Stimulated activated CD4-positive, alpha-beta T cell treated with anti-CD3 and anti-CD28 coated beads, Interleukin-4, amount 100 ng/mL, for 48 hours (primary cell): Measurements from ENCODE around the gene DUSP3.
A peak's percentile ranks its signal among the peaks of the same experiment; 100 is the strongest.

Experiments
- DNase-seq, 2 donors: peaks; one replicate each; pipeline ENCODE4 v3.0.0-alpha.2; 2020; ENCODE audit warnings: low read depth in 2 of 2

Gene DUSP3

DNA sequence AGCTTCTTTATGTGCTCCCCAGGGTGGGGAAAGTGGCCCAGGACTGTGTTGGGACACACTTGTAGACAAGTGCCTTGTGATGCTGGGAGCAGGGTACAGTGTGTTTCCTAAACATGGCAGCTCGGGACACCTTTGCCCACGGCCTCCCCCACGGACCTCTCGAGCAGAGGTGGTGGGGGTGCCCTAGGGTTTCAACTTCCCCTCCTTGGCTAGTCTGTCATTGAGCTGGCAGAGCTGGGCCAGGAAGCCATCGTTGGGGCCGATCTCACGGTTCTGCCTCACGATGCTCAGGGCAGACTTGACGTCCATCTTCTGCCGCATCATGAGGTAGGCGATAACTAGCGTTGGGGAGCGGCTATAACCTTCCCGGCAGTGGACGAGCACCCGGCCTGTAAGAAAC lies 9.4 kb downstream of the DUSP3 start:
- no peak for DNase-seq

DNA sequence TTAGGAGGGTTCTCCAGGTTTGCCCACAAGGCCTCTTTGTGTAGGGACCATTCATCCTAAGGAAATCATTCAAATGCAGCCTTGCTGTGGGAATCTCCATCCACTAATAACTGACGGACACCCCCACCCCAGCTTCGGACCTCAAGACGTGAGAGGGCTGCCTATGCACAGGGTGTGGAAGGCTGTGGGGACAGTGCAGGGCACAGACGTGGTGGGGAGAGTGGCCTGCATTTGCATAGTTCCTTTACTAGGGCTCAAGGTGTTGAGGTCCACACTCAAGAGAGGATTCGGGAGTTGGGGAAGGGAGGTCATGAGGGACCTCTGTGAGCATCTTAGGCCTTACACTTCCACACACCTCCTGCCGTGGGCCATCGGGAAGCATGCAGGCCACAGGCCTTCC lies 9.8 kb downstream of the DUSP3 start:
- no peak for DNase-seq

DNA sequence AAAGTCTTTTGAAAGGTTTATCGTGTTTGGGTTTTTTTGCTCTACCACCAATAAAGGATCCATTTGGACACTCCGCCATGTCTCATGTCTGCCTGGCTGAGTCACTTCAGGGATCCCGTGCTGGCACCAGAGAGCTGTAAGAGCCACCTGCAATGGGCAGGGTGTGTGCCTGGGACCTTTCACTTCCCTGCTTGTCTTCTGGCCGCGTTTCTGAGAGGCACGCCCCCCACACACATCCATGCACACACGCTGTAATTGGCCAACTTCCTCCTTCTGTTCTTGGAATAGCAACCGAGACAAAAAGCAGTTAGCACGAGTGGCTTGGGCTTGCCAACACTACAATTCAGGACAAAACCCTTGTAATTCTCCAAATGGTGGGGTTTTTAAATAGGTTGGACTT lies 10.4 kb downstream of the DUSP3 start:
- no peak for DNase-seq

DNA sequence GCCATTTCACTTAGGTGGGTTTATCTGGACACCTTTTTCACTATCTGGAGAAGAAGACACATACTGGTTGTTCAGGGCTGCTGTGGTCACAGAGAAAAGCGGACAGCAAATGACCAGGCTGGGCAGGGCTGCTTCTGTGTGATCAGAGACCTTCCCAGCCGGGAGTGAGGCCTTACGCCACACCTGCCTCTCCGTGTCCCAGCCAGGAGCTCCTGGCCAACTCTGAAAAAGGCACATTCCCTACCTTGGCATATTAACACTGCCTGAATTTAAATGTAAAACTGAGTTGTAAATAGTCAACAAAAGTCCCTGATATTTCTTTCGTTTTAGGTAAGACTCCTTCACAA lies 11.1 kb downstream of the DUSP3 start:
- DNase-seq = no peak

DNA sequence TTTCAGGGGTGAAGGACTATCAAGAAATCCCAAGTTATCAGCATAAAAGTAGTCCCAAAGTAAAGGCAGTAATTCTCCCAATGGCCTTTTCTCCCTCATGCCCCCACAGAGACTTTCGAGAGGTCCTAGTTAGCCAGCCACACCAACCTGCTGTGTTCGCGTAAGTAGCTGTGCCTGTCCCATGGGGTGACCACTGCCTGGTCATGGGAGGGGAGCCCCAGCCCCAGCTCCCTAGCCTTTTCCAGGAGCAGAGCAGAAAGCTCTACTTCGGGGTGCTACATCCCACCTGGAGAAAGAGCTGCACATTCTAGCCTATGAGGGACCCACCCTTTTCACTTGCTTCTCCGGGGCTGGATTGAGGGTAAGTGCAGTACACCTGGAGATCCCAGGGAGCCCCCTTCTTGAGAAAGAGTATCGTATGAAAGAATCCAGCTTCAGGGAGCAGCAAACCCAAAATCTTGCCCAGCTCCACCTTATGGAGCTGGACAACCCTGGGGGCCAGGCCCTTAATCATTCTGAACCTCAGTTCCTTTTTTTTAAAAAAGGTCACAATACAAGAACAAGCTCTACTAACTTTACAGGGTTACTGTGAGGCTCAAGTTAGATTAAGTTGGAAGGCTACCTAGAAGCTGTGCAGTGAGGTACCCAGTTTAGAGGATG lies 11.6 kb downstream of the DUSP3 start:
- DNase-seq = no peak

DNA sequence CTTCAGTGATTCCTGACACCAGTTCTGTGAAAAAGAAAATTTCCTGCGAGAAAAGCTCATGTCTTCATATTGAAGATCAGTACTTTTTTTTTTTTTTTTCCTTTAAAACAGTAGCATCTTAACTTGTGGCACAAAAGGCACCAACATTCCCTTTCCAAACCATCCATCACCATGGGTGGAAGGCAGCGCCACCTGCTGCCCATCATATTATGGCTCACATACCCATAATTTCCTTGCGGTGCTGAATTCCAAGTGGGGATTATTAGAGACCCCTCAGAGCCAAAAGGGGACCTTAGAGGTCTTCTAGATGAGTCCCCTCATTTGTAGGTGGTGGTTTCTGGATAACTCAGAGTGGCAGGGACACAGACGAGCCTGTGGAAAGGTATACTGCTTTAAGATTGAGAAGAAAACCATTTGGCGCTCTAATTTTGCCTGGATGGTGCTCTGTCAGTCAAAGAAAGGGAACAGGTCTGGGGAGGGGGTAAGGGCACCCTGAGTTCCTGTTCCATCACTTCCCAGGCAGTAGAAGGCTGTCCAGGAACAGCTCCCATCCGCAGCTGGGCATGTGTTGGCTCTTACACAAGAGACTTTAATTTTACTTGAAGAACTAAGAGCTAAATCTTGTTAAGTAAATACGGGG lies 12.2 kb downstream of the DUSP3 start:
- peak; percentile 31 to 36 for DNase-seq

DNA sequence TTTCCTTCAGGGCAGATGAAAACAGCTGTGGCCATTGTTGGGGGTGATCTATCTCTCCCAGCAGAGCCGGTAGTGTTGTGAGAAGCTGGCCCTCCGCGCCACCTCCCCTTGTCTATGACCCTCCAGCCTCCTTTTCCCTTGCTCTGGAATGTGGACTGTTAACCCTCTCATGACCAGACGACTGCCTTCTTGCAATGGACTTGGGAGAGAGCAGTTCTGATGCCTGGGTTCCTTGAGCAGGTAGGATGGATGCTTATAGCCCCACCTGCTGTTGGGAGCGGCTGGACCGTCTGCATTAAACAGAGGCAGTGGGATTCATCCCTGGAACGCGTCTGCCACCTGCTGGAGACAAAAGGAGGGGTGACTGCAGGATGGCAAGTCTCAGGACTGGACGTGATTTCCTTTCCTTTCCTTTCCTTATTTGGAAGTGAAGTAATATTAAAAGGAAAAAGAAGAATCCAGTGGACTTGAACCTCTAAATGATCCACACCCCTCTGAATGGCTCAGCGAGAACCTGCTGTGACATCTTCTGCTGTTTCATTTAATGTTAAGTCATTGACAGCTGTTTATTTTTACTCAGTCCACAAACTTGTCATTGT lies 18.4 kb downstream of the DUSP3 start:
- DNase-seq = peak; percentile 88 to 93

DNA sequence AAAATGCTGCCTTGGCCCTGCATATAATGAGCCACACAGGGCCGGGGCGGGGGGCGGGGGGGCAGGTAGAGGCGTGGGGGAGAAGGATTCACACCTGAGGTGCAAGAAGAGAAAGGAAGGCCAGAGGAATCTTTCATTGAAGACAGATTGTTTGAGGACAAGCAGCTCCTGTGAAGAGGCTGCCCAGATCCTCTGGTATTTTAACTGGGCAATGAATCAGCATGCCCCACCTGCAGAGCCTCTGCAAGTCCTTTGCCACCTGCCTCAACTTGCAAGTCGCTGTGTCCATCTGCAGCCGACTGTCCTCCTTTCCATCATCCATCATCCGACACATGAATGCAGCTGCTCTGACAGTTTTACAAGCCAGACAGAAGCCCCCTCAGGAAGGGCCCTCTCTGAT lies 18.9 kb downstream of the DUSP3 start:
- DNase-seq = no peak

DNA sequence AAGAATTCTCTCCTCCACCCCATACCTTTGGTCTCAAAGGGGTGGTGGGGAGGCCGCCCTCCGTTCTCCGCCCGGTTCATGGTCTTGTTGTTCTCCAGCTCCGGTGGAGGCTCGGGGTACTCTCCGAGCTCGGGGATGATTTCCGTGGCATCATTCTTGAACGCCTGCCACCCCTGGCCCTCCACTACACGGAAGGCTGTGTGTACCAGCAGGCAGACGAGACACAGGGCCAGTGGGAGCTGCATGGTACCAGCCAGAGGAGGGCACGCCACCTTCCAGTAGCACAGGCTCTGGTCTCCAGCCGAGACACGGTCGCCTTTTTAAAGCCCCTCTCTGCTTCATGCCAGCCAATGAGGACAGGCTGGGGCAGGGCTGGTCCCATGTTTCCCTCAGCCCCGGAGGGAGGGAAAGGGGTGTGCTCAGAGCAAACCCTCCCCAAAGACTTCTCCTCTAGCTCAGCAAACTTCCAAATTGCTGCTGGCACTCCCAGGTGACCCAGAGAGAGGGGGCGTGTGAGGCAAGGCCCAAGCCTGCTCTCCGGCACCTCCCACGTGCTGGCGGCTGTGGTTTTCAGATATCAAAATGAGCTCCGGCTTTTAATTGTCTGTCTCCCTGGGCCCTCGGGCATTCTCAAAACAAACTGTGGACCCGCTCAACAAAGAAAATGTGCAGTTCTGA lies 20.1 kb downstream of the DUSP3 start, which contains the start of gene SOST:
TSS of gene SOST (minus strand) at position 295 of the 678 bp plus-strand sequence. CDS start at position 245, 50 bp downstream.
- DNase-seq = no peak

DNA sequence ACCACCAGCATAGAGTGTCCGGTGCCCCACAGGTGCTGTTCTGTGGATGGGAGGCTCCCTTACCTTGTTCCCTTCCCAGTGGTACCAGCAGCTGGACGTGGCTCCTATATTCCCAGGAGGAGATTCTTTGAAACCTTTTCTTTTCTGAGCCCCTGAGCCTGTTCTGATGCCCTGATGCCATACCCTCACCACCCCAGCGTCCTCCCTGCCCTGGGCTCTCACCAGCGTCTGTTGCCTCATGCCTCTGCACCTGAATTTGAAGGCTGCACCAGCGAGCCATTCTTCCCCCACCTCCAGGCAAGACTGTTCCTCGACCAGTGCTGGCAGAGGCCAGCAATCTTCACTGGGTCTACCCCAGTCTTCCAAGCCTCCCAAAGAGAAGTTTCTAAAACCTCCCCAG lies 20.7 kb downstream of the DUSP3 start:
- DNase-seq = no peak

DNA sequence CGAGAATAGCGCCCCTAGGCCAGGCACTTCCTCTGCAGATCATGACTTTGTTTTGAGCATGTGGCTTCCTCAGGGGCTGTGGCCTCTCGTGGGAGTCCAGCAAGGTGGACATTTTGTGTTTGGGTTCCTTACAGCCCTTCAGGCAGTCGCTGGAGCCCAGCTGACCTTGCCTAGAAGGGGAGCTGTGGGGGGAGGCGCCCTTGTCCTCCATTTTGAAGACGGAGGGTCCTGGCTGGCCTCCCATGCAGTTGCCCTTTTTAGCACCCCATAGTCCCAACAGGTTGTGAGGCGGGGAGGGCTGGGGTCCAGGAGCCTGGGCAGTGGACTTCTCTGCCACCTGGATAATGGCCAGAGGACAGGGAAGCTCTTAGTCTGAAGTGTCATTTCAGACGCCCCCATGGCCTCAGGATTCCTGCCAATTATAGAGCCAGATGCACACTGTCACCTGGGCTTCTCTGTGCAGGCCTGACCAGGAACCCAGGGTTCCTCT lies 21.6 kb downstream of the DUSP3 start:
- DNase-seq = no peak

DNA sequence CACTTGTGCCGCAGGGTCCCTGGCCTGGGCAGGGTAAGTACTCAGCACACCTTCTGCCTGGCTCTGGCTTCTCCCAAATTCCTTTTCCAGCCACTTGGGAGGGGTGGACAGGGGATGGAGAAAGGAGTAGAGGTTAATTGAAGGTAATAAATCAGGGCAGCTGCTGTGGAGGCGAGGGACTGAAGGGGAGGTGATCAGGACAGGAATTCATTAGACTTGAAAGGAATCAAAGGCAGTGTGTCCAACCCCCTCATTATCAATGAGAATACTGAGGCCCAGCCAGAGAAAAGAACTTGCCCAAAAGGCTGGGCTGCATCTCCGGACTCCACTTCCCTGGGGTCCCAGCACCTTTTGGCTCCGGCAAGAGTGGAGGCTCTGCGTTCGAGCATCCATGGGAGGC lies 22.6 kb downstream of the DUSP3 start:
- no peak for DNase-seq

DNA sequence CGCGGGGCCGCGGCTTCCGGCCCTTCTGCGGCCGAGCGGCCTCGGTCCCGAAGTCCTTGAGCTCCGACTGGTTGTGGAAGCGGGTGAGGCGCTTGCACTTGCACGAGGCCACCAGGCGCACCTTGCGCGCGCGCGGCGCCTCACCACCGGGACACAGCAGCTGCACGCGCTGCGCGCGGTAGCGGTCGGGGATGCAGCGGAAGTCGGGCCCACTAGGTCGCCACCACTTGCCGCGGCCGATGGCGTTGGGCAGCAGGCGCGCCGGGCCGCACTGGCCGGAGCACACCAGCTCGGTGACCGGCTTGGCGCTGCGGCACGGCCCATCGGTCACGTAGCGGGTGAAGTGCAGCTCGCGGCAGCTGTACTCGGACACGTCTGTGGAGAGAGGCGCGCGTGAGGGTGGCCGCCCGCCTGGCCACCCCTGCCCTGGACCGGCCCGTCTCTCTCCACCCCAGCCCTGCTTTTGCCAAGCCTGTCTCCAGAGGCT lies 23.3 kb downstream of the DUSP3 start:
- peak in 1 of 2 donors; percentile 20 for DNase-seq

DNA sequence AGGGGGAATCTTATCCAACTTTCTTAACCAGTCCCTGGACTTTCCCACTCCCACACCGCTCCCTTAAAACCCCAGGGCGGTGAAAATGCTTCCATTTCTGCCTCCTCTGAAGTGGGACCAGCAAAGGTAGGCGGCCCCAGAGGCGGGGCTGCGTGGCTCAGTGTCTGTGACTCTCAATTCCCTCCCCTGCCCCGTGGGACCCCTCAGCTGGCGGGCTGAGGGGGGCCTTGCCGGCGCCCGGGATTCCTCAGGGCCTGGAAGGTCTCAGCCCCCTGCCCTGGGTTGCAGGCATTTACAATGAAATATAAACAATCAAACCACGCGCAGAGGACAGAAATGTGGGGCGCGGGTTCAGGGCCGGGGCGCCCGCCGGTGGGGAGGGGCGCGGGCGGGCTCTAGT lies 23.8 kb downstream of the DUSP3 start:
- no peak for DNase-seq

DNA sequence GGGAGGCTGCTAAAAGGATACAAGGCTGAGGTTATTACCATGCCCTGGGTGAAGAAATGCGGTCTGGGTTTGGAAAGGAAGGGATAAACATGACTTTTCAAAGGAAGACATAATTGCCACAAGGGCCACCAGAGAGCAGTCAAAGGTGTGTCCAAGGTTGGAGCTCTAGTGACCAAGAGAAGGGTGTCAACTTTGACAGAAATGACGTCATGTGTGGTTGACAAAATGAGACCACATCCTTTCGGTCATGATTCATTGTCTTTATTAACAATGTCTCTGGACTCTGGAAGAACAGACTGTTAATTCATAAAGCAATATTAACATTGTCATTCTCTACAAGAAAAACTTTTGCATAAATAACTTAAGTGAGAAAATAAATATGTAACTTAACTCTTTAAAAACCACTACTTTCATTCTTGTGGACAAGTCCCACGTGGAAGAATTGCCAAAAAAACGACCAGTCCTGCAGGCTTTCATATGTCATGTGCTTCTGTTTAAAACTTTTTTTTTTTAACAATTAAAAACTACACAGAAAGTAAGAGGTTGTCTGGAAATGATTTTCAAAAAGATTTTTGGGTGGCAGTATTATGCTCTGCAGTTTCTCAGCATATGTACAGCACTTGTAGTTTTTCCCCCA lies 25.2 kb downstream of the DUSP3 start:
- no peak for DNase-seq

DNA sequence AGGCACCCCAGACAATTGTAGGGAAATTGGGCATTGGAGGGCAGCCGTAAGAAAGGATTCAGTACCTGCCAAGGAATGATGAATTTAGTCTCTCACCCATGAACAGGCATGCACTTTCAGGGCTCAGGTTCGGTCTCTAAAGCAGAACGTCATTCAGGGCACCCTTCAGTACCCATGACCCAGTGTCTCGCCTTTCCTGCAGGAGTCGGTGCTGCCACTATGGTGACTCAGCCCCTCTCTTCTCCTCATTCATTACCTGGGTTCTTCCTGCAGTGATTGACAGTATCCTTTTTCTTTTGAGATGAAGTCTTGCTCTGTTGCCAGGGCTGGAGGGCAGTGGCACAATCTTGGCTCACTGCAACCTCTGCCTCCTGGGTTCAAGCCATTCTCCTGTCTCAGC lies 28.6 kb downstream of the DUSP3 start:
- no peak for DNase-seq

DNA sequence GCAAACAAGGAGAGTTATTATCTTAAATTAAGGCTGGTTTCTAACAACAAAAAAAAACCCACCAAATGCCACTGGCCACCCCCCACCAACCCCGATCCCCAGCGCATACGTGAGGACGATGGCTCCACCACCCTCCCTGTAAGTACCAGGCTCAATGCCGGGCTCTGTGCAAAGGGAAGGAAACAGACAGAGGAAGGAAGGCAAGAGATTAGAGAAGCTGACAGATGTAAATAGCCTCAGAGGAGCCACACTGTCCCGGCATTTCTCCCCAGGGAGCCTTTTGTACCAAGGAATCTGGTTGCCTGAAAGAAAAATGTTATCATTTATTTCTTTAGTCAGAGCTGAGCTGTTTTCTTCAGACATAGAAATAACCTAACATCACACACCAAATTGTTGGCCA lies 33.2 kb downstream of the DUSP3 start:
- no peak for DNase-seq

DNA sequence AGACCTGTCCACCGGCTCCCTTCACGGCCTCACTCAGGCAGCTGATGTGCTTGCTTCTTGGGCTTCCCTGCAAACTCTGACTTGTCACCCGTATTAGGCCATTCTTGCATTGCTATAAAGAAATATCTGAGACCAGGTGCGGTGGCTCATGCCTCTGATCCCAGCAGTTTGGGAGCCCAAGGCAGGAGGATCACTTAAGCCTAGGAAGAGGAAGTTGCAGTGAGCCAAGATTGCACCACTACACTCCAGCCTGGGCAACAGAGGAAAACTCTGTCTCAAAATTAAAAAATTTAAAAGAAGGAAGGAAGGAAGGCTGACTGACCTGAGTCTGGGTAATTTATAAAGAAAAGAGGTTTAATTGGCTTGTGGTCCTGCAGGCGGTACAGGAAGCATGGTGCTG lies 37.1 kb downstream of the DUSP3 start:
- DNase-seq = no peak

DNA sequence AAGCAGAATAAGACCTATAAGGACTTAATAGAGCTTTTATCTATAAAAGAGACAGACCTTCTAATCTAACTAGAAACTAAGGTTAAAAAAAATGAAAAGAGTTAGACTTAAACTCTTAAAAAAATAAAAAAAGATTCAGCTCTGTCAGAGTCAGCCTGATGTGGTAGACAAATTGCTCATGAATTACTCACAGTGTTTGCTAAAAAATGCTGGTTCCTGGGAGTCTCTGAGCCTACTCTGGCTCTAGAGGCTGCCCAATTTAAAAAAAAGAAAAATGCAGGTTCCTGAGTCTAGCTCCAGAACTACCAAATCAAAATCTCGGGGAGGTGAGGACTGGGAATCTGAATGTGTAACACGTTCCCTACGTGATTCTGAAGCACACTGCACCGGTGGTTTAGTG lies 38.2 kb downstream of the DUSP3 start:
- no peak for DNase-seq

DNA sequence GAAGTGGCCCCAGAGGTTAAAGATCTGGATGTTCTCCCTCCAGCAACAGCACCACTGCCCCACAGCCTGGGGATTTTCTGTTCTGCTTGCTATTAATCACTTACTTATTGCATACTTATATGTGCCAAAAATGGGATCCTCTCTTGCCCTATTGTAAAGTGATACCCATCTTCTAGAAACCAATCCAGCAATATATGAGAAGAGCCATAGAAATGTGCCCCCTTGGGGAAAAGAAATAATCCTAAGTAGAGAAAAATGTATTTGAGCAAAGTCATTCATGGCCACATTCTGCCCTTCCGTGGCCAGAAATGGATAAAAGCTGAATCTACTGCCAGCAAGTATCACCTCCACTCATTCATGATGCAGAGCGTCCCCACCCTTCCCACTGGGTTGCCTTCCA lies 41.1 kb downstream of the DUSP3 start:
- DNase-seq = no peak

DNA sequence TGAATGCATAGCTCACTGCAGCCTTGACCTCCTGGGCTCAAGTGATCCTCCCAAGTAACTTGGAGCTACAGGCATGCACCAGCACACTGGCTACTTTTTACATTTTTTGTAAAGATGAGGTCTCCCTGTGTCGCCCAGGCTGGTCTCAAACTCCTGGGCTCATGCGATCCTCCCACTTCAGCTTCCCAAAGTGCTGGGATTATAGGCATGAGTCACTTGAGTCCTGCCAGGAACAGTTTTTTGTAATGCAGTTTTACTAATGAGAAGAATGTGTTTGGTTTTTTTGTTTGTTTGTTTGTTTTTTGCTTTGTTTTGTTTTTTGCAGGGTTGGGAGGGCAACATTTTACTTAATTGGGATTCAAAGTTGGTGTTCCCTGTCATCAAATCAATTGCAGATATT lies 42.4 kb downstream of the DUSP3 start:
- DNase-seq = no peak

DNA sequence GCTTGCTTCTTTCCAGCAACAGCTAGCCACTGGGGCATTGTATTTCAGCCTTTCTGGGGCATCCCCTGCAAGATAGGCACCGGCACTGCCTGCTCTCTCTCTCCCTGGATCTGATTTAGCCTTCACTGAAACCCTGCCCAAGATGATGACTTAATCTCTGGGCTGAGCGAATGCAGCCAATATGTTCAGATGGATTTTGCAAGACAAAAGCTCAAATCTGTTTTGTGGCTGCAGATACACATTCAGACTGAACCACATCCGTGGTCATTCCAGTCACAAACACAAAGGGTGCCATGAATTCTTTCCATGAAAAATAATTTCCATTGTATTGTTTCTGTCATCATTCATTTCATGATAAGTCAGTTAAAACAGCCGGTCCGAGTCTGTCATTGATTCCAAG lies 44.4 kb downstream of the DUSP3 start:
- no peak for DNase-seq
